Lower leg skin (tissue), 3 donors: ENCODE results near the gene ZRANB1.

Experiments used
- POLR2A ChIP-seq, 2 donors: fragments of 450-650 bp; IDR thresholded peaks; one replicate each; pipeline ENCODE4 v1.6.1; 2016 to 2017; ENCODE audit warnings: antibody characterized with exemption in 2 of 2, mild to moderate bottlenecking in 1 of 2, moderate library complexity in 1 of 2
- TF ChIP-seq, protein P1 (sequence below), 3 donors: fragments of 450-650 bp; IDR thresholded peaks; one replicate each; pipeline ENCODE4 v1.5.1; 2016; ENCODE audit warnings: antibody characterized with exemption in 3 of 3, mild to moderate bottlenecking in 3 of 3, moderate library complexity in 2 of 3

DNA sequence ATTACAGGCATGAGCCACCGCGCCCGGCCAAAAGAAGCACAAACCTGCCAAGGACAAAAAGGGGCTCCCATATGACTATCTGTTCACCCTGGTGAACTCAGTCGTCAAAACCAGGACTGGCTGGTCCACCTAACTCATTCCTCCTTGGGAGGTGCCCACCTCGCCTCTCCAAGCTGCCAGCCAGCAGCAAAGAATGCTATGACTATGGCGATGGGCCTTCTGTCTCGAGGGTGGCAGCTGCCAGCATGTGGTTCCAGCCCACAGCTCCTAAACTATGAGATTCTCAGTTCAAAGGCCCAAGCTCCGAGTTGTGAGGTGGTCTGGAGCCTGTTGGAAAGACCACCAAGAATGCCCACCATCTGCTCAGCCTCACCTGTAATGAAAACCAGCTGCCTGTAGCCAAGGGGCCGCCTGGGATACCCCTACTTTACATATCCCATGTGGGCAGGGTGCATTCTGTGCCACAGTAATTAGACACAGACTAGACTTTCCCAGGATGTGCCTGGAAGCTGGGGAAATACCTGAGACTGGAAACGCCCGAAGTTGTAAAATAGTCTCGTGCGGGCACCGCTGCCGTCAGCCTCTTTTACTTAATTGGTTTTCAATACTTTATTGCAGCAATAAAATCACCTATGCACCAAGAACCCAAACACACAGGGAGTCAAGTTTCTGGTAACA, 71.1 kb downstream of the ZRANB1 start:
- TF ChIP-seq, protein P1, sequence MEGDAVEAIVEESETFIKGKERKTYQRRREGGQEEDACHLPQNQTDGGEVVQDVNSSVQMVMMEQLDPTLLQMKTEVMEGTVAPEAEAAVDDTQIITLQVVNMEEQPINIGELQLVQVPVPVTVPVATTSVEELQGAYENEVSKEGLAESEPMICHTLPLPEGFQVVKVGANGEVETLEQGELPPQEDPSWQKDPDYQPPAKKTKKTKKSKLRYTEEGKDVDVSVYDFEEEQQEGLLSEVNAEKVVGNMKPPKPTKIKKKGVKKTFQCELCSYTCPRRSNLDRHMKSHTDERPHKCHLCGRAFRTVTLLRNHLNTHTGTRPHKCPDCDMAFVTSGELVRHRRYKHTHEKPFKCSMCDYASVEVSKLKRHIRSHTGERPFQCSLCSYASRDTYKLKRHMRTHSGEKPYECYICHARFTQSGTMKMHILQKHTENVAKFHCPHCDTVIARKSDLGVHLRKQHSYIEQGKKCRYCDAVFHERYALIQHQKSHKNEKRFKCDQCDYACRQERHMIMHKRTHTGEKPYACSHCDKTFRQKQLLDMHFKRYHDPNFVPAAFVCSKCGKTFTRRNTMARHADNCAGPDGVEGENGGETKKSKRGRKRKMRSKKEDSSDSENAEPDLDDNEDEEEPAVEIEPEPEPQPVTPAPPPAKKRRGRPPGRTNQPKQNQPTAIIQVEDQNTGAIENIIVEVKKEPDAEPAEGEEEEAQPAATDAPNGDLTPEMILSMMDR (IDR thresholded peaks at IDR 0.05) = no peak
- TF ChIP-seq POLR2A (IDR thresholded peaks at IDR 0.05) = no peak
